ENCODE results near the gene ADGRE2. TPM values are rescaled to one million over a fixed set of nuclear protein-coding genes. Genes with fewer than 3 reads are reported as not detected.
"Not testable (repeated sequence)": the region's sequence is repeated elsewhere in the genome, so short reads cannot be mapped to it uniquely, and the experiment has no call there.

The ADGRE2 gene
- total RNA-seq, 1 experiment from 2014 or later, result 0.23 TPM

GRCh38 chr19:14796021-14796420, 17.7 kb upstream of the ADGRE2 start:
- no peaks in the 10 kb centered on the region for H3K9me3 ChIP-seq
- Mint-ChIP-seq H3K4me3 (ENCODE audit: unreplicated experiment) (no peak overlapping the region), H3K36me3 (ENCODE audit: insufficient read depth, unreplicated experiment) (no peaks in the 10 kb centered on the region), H3K4me1 (ENCODE audit: low read depth, unreplicated experiment) (no peaks in the 10 kb centered on the region), H3K27ac (ENCODE audit: unreplicated experiment) (no peak overlapping the region), H3K9me3 (ENCODE audit: unreplicated experiment) (no peaks in the 10 kb centered on the region), H3K27me3 (ENCODE audit: insufficient read depth, unreplicated experiment) (peaks cover 9% of the 10 kb centered on the region)
- intact Hi-C loops (cut with micrococcal nuclease; ENCODE audit: unreplicated experiment), result no loop called here
- no peak overlapping the region for H3K4me3 ChIP-seq (ENCODE audit: low read depth, low read length)
- DNase-seq, result no peak
- TF ChIP-seq, protein P1, sequence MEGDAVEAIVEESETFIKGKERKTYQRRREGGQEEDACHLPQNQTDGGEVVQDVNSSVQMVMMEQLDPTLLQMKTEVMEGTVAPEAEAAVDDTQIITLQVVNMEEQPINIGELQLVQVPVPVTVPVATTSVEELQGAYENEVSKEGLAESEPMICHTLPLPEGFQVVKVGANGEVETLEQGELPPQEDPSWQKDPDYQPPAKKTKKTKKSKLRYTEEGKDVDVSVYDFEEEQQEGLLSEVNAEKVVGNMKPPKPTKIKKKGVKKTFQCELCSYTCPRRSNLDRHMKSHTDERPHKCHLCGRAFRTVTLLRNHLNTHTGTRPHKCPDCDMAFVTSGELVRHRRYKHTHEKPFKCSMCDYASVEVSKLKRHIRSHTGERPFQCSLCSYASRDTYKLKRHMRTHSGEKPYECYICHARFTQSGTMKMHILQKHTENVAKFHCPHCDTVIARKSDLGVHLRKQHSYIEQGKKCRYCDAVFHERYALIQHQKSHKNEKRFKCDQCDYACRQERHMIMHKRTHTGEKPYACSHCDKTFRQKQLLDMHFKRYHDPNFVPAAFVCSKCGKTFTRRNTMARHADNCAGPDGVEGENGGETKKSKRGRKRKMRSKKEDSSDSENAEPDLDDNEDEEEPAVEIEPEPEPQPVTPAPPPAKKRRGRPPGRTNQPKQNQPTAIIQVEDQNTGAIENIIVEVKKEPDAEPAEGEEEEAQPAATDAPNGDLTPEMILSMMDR (IDR thresholded peaks at IDR 0.05; ENCODE audit: insufficient read depth in 1 of 2, low read depth in 1 of 2, low read length in 1 of 2, severe bottlenecking in 1 of 2, unreplicated experiment in 1 of 2), result no peak
- no TSS peak for BruUV-seq (replicated peaks)
- H3K4me1 ChIP-seq, result no peaks in the 10 kb centered on the region
- ChIA-PET POLR2A (no interaction called here), CTCF (no interaction called here)
- no peaks in the 10 kb centered on the region for H3K36me3 ChIP-seq (ENCODE audit: control insufficient read depth, insufficient read depth, low read length)
- H3K27me3 ChIP-seq (replicated peaks; ENCODE audit: control insufficient read depth, insufficient read depth, low read length), result no peaks in the 10 kb centered on the region

DNA sequence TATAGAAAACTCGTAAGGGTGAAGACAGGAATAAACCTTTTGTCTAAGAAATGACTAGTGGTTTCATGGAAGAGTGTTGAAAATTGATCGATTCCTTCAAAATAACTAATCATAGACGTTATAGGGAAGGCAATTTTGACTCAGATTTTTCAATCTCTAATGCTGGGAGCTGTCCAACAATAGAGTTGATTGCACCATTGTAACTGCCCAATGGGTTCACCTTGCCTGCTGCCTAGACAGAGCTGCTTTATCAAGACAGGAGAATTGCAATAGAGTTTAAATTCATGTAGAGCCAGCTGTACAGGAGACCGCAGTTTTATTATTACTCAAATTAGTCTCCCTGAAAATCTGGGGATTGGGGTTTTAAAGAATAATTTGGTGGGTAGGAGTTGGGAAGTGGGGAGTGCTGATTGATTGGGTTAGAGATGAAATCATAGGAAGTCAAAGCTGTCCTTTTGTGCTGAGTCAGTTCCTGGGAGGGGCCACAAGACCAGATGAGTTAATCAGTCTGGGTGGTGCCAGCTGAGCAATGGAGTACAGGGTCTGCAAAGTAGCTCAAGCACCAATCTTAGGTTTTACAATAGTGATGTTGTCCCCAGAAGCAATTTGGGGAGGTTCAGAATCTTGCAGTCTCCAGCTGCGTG, 16.8 kb upstream of the ADGRE2 start:
- ChIA-PET CTCF (no interaction called here), POLR2A (no interaction called here)
- Mint-ChIP-seq H3K4me3 (ENCODE audit: unreplicated experiment) (no peak overlapping the region), H3K27ac (ENCODE audit: unreplicated experiment) (no peak overlapping the region), H3K36me3 (ENCODE audit: insufficient read depth, unreplicated experiment) (no peaks in the 10 kb centered on the region), H3K4me1 (ENCODE audit: low read depth, unreplicated experiment) (no peaks in the 10 kb centered on the region), H3K9me3 (ENCODE audit: unreplicated experiment) (no peaks in the 10 kb centered on the region), H3K27me3 (ENCODE audit: insufficient read depth, unreplicated experiment) (peaks cover 9% of the 10 kb centered on the region)
- H3K27me3 ChIP-seq (replicated peaks; ENCODE audit: control insufficient read depth, insufficient read depth, low read length), result no peaks in the 10 kb centered on the region
- H3K4me3 ChIP-seq (ENCODE audit: low read depth, low read length), result no peak overlapping the region
- no peaks in the 10 kb centered on the region for H3K4me1 ChIP-seq
- TF ChIP-seq, protein P1 (IDR thresholded peaks at IDR 0.05; ENCODE audit: insufficient read depth in 1 of 2, low read depth in 1 of 2, low read length in 1 of 2, severe bottlenecking in 1 of 2, unreplicated experiment in 1 of 2), result no peak
- H3K9me3 ChIP-seq, result no peaks in the 10 kb centered on the region
- BruUV-seq (replicated peaks), result no TSS peak
- DNase-seq, result no peak
- no peaks in the 10 kb centered on the region for H3K36me3 ChIP-seq (ENCODE audit: control insufficient read depth, insufficient read depth, low read length)
- intact Hi-C loops (cut with micrococcal nuclease; ENCODE audit: unreplicated experiment), result no loop called here

DNA sequence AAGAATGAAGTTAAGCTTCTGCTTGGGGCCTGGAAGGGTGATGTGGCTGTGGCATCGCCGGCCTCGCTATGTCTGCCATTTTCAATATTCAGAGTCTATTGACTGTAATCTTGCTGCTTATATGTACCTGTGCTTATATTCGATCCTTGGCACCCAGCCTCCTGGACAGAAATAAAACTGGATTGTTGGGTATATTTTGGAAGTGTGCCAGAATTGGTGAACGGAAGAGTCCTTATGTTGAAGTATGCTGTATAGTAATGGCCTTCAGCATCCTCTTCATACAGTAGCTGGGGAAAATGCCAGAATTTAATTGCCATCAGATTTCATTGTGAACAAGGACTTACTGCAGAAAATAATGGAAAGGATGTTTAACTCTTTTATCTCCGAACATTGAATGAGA, 13.9 kb upstream of the ADGRE2 start:
- H3K27me3 ChIP-seq (replicated peaks; ENCODE audit: control insufficient read depth, insufficient read depth, low read length); CTCF ChIA-PET; intact Hi-C loops (cut with micrococcal nuclease; ENCODE audit: unreplicated experiment); H3K4me1 Mint-ChIP-seq (ENCODE audit: low read depth, unreplicated experiment); H3K36me3 Mint-ChIP-seq (ENCODE audit: insufficient read depth, unreplicated experiment); H3K9me3 Mint-ChIP-seq (ENCODE audit: unreplicated experiment); H3K4me3 Mint-ChIP-seq (ENCODE audit: unreplicated experiment); DNase-seq; H3K4me3 ChIP-seq (ENCODE audit: low read depth, low read length); H3K27me3 Mint-ChIP-seq (ENCODE audit: insufficient read depth, unreplicated experiment); H3K9me3 ChIP-seq; H3K27ac Mint-ChIP-seq (ENCODE audit: unreplicated experiment); H3K4me1 ChIP-seq; H3K36me3 ChIP-seq (ENCODE audit: control insufficient read depth, insufficient read depth, low read length); POLR2A ChIA-PET; BruUV-seq (replicated peaks): not testable (repeated sequence)
